OCI-LY1 (cell line): ENCODE data around the gene PCBP4.
"Not testable (repeated sequence)": the region's sequence is repeated elsewhere in the genome, so short reads cannot be mapped to it uniquely, and the experiment has no call there.

ENCODE experiments used
- H2AFZ ChIP-seq: fragments of 200-600 bp; sonication (generic), shearing (Covaris generic); 2 replicates; pipeline ENCODE4 v1.6.0; 2014; ENCODE audit warnings: antibody characterized with exemption, mild to moderate bottlenecking, low read length
- H3F3A ChIP-seq: fragments of 200-600 bp; sonication (generic), shearing (Covaris generic); 2 replicates; pipeline ENCODE4 v1.6.0; 2014; ENCODE audit warnings: mild to moderate bottlenecking, antibody characterized with exemption, low read length, moderate library complexity; ENCODE audit not compliant: insufficient read depth
- H3K27ac ChIP-seq: fragments of 200-600 bp; sonication (generic); 2 replicates; pipeline ENCODE4 v1.5.1; 2014; ENCODE audit warnings: low read length, mixed run types, mild to moderate bottlenecking, low read depth; ENCODE audit not compliant: poor library complexity, severe bottlenecking
- H3K27me3 ChIP-seq: fragments of 200-600 bp; sonication (generic); 2 replicates; pipeline ENCODE4 v1.6.0; 2014; ENCODE audit warnings: antibody characterized with exemption, mild to moderate bottlenecking, low read length, moderate library complexity; ENCODE audit not compliant: insufficient read depth
- H3K36me3 ChIP-seq: fragments of 200-600 bp; sonication (generic); 2 replicates; pipeline ENCODE4 v1.6.1; 2014; ENCODE audit warnings: mild to moderate bottlenecking, antibody characterized with exemption, low read length, moderate library complexity, mixed read lengths; ENCODE audit not compliant: insufficient read depth
- H3K4me1 ChIP-seq: fragments of 200-600 bp; sonication (generic); 2 replicates; pipeline ENCODE4 v1.5.1; 2014; ENCODE audit warnings: mild to moderate bottlenecking, low read length, moderate library complexity; ENCODE audit not compliant: insufficient read depth, severe bottlenecking
- H3K4me2 ChIP-seq: fragments of 200-600 bp; sonication (generic), shearing (Covaris generic); 2 replicates; pipeline ENCODE4 v1.6.1; 2014; ENCODE audit warnings: low read length
- H3K4me3 ChIP-seq: fragments of 200-600 bp; sonication (generic); 2 replicates; pipeline ENCODE4 v1.5.1; 2014; ENCODE audit warnings: low read length, low read depth, mild to moderate bottlenecking, mixed read lengths; ENCODE audit not compliant: poor library complexity, severe bottlenecking
- H3K79me2 ChIP-seq: fragments of 200-600 bp; shearing (Covaris generic); 2 replicates; pipeline ENCODE4 v1.6.1; 2016; ENCODE audit warnings: mixed run types, low read length, mixed read lengths; ENCODE audit not compliant: insufficient read depth
- H3K9ac ChIP-seq: fragments of 200-600 bp; sonication (generic), shearing (Covaris generic); 2 replicates; pipeline ENCODE4 v1.6.1; 2014; ENCODE audit warnings: mild to moderate bottlenecking, low read length, mixed read lengths
- H3K9me2 ChIP-seq: fragments of 200-600 bp; sonication (generic), shearing (Covaris generic); 2 replicates; pipeline ENCODE4 v1.6.1; 2014; ENCODE audit warnings: low read depth, mild to moderate bottlenecking, low read length, mixed read lengths
- H3K9me3 ChIP-seq: fragments of 200-600 bp; shearing (Covaris generic); 2 replicates; pipeline ENCODE4 v1.6.1; 2014; ENCODE audit warnings: low read length, mixed read lengths
- H4K20me1 ChIP-seq: fragments of 200-600 bp; sonication (generic), shearing (Covaris generic); 2 replicates; pipeline ENCODE4 v1.6.0; 2016; ENCODE audit warnings: mild to moderate bottlenecking, low read length; ENCODE audit not compliant: insufficient read depth
- EZH2 ChIP-seq: fragments of 200-600 bp; sonication (generic), shearing (Covaris generic); IDR thresholded peaks from 2 replicates; pipeline ENCODE4 v1.8.0; 2017; ENCODE audit warnings: borderline replicate concordance, mixed run types, mild to moderate bottlenecking, antibody characterized with exemption, low read length, moderate library complexity, mixed read lengths
- TF ChIP-seq, protein P1 (sequence below): fragments of 200-600 bp; sonication (generic), shearing (Covaris generic); IDR thresholded peaks from 2 replicates; pipeline ENCODE4 v1.5.1; 2017; ENCODE audit warnings: mild to moderate bottlenecking, antibody characterized with exemption, low read length, moderate library complexity, mixed read lengths

PCBP4 gene

DNA sequence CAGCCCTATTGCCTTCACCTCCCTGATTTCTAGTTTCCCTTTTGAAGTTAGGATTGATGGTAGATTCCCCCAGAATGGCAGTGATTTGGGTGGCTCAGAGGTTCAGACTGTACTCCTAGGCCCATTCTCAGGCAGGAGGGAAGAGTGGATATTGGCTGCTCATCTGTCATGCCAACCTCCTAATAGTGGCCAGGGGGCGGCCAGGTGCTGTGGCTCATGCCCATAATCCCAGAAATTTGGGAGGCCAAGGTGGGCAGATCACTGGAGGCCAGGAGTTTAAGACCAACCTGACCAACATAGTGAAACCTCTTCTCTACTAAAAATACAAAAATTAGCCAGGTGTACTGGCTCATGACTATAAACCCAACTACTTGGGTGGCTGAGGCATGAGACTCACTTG is 36.8 kb downstream of the PCBP4 start:
- H3K9me3 ChIP-seq = no peaks in the 10 kb centered on the region
- H2AFZ ChIP-seq = no peak overlapping the region
- no peaks in the 10 kb centered on the region for H3K9me2 ChIP-seq
- H4K20me1 ChIP-seq = no peaks in the 10 kb centered on the region
- no peaks in the 10 kb centered on the region for H3K79me2 ChIP-seq
- H3K4me2 ChIP-seq = no peak overlapping the region
- TF ChIP-seq, protein P1, sequence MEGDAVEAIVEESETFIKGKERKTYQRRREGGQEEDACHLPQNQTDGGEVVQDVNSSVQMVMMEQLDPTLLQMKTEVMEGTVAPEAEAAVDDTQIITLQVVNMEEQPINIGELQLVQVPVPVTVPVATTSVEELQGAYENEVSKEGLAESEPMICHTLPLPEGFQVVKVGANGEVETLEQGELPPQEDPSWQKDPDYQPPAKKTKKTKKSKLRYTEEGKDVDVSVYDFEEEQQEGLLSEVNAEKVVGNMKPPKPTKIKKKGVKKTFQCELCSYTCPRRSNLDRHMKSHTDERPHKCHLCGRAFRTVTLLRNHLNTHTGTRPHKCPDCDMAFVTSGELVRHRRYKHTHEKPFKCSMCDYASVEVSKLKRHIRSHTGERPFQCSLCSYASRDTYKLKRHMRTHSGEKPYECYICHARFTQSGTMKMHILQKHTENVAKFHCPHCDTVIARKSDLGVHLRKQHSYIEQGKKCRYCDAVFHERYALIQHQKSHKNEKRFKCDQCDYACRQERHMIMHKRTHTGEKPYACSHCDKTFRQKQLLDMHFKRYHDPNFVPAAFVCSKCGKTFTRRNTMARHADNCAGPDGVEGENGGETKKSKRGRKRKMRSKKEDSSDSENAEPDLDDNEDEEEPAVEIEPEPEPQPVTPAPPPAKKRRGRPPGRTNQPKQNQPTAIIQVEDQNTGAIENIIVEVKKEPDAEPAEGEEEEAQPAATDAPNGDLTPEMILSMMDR = no peak
- no peak for TF ChIP-seq EZH2
- no peaks in the 10 kb centered on the region for H3K4me1 ChIP-seq
- H3K27me3 ChIP-seq = no peaks in the 10 kb centered on the region
- no peaks in the 10 kb centered on the region for H3F3A ChIP-seq
- no peak overlapping the region for H3K9ac ChIP-seq
- no peak overlapping the region for H3K27ac ChIP-seq
- H3K4me3 ChIP-seq = no peak overlapping the region
- peaks cover 32% of the 10 kb centered on the region for H3K36me3 ChIP-seq

DNA sequence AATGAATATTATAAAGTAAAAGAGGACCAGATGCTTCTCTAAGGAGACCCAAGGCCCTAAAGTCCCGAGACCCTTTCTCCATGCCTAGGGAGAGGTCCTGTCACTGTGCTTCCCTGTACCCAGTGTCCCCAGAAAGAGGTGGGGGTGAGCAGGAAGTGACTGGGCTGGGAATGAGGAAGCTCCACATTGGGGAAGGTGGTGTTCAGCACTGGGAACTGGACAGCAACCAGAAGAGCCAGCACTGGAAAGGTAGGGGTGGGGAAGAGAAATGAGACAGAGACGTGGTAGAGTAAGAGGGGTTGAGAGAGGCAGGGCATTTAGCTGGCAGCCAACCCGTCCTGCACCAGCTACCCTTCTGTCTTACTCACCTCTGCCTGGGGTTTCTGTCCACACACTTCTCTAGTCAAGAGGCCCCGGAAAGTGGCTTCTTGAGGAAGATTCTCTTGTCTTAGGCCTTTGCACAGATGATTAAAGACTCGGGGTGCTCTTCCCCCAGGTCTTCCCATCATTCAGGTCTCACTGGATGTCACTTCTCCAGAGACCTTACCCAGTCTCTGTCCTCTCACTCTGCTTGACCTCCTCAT is 37.7 kb downstream of the PCBP4 start:
- Histone ChIP-seq H3K27me3 (no peaks in the 10 kb centered on the region), H3K4me2 (no peak overlapping the region), H3K27ac (no peak overlapping the region), H2AFZ (no peak overlapping the region), H3F3A (no peaks in the 10 kb centered on the region), H3K9ac (no peak overlapping the region), H3K9me3 (no peaks in the 10 kb centered on the region), H3K4me1 (no peaks in the 10 kb centered on the region), H3K9me2 (no peaks in the 10 kb centered on the region), H3K79me2 (no peaks in the 10 kb centered on the region), H3K4me3 (no peak overlapping the region), H4K20me1 (no peaks in the 10 kb centered on the region), H3K36me3 (peaks cover 23% of the 10 kb centered on the region)
- TF ChIP-seq EZH2 = no peak
- TF ChIP-seq, protein P1 = no peak

DNA sequence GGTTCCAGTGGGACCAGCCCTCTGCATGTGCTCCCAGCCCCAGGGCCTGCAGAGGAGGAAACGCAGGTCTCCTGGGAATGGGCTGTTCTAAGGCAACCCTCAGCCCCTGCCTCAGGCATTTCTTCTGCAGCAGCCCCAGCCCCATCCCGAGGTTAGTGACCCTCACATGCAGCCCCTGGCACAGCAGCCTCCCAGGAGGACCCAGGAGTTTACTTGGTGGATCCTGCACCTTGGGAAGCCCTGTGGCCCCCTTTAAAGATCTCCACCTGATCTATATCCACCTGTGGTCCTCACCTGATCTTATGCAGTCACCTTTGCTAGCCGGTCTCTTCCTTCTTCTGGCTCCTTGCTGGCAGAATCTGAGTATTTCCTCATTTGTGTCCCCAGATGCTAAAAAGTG is 38.3 kb downstream of the PCBP4 start:
- not testable (repeated sequence) for H3K9me2 ChIP-seq, H3K9ac ChIP-seq, H3K27me3 ChIP-seq, H3F3A ChIP-seq, H3K9me3 ChIP-seq, H3K4me2 ChIP-seq, H3K4me3 ChIP-seq, H3K27ac ChIP-seq, H2AFZ ChIP-seq, H4K20me1 ChIP-seq, H3K79me2 ChIP-seq, H3K4me1 ChIP-seq
- H3K36me3 ChIP-seq = peaks cover 17% of the 10 kb centered on the region

DNA sequence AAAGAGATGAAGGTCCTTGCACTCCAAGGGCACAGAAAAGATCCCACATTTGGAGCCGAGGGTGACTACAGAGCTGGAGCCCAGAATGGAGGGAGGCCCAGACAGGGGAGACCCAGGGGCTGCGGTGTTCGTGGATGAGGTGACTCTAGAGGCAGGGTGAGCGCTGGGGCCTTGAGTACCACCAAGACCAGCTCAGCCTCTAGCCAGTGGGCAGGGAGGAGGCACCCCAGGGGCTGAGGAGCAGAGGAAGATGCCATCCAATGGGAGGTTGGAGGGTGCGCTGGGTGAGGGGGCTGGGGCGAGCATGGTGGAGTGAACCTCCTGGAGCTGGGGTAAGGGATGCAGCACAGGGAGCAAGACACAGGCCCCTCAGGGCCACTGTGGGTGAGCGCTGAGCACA is 38.8 kb downstream of the PCBP4 start:
- Histone ChIP-seq H2AFZ (no peak overlapping the region), H3K9ac (no peak overlapping the region), H3K79me2 (no peaks in the 10 kb centered on the region), H3K9me2 (no peaks in the 10 kb centered on the region), H3K4me2 (no peak overlapping the region), H3K4me3 (no peak overlapping the region), H3K4me1 (no peaks in the 10 kb centered on the region), H3F3A (no peaks in the 10 kb centered on the region), H3K36me3 (peaks cover 12% of the 10 kb centered on the region), H4K20me1 (no peaks in the 10 kb centered on the region), H3K9me3 (no peaks in the 10 kb centered on the region), H3K27ac (no peak overlapping the region), H3K27me3 (no peaks in the 10 kb centered on the region)
- TF ChIP-seq, protein P1 = no peak
- no peak for TF ChIP-seq EZH2
